ENCODE data around the gene HAPLN3. TPM values are rescaled to one million over a fixed set of nuclear protein-coding genes. Genes with fewer than 3 reads are reported as not detected.

HAPLN3 gene
- polyA plus RNA-seq, 1 donor from 2014 or later: 1.2 TPM

DNA sequence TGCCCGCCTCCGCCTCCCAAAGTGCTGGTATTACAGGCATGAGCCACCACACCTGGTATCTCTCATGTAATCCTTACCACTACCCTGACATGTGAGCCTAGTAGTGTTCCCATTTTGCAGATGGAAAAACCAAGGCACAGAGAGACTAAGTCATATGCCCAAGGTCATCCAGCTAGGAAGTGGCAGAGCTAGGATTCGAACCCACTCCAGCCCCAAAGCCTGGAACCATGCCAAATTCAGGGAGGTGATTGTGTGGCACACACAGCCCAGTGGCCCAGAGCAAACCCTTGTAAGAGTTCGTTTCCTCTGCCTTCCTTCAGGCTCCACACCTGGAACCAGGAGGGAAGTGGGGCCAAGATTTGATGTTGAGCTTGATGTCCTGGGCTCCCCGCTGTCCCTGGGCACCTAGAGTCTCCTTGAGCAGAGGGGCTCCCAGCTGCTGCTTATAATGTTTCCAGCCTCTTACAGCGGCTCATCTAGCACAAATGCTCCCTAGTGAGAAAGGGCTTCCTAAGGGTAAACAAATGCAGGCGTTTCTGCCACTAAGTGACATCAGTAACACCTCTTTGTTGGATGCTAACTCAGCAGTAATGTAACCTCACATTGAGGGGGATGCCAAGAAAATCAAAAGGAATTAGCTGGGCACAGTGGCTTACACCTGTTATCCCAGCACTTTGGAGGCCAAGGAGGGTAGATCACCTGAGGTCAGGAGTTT lies 3.6 kb downstream of the HAPLN3 start:
- no peak overlapping the region for H3K4me3 Mint-ChIP-seq
- peaks cover 13% of the 10 kb centered on the region for H3K27me3 Mint-ChIP-seq
- no peaks in the 10 kb centered on the region for H3K9me3 Mint-ChIP-seq
- H3K36me3 Mint-ChIP-seq: no peaks in the 10 kb centered on the region
- H3K27ac Mint-ChIP-seq: no peak overlapping the region
- peaks cover 3 to 8% (median 6%) of the 10 kb centered on the region in 3 donors for H3K4me1 Mint-ChIP-seq

DNA sequence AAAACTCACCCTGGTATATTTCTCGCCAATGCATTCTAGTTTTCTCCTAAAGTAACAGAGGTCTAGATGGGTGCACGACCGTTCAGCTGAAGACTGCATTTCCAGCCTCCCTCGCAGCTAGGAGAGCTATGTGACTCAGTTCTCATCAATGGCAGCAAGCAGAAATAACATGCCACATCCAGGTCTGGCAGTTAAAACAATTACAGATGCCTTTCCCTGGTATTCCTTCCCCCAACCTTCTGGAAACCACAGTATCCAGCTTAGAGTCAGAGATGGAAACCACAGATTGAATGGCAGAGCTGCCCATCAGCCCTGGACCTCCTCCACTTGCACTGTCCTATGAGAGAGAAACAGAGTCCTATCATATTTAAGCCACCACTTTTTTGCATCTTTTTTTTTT lies 4.8 kb downstream of the HAPLN3 start:
- Mint-ChIP-seq H3K27me3 (peaks cover 11% of the 10 kb centered on the region), H3K4me3 (no peak overlapping the region), H3K36me3 (no peaks in the 10 kb centered on the region), H3K9me3 (no peaks in the 10 kb centered on the region), H3K27ac (no peak overlapping the region), H3K4me1 (peaks cover under 1 to 6% (median 4%) of the 10 kb centered on the region in 3 donors)

DNA sequence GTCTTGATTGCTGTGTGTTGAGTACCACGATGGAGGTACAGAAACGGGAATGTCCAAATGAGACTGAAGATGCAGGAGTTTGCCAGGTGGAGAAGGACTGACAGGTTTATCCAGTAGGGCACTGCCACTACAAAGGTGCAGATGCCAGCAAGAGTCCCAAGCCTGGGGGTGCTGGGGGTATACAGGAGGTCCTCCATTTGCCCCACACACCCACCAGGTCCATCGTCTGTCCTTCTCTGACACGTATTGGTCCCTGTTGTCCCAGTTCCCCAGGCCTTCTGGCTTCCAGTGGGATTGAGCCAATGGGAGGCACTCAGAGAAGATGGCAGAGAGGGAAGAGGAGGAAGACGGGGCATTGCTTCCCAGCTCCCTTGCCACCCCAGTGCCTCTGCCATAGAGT lies 6.6 kb downstream of the HAPLN3 start:
- H3K9me3 Mint-ChIP-seq: no peaks in the 10 kb centered on the region
- peaks cover 5% of the 10 kb centered on the region for H3K27me3 Mint-ChIP-seq
- no peak overlapping the region for H3K4me3 Mint-ChIP-seq
- H3K36me3 Mint-ChIP-seq: no peaks in the 10 kb centered on the region
- no peaks in the 10 kb centered on the region for H3K4me1 Mint-ChIP-seq
- H3K27ac Mint-ChIP-seq: no peak overlapping the region

DNA sequence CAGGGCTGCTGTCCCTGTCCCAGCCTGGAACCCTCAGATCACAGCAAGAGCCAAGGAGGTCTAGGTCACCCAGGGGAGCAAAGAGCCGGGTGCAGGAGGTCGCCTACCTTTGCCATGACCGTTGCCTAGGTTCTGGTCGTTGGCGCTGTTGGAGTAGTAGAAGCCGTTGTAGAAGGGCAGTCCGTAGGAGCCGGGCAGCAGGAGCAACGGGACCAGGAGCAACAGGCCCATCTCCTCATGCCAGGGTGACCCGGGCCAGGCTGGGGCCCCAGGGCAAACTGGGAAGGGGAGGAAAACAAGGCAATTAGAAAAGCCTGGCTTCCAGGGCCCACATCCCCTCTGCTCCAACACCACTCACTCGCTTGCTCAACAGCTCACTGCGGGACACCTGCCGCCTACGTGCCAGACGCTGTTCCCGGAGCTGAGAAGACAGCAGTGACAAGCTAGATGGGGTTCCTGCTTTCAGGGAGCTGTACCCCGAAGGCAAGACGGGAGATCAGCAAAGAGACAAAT lies 8.2 kb downstream of the HAPLN3 start:
- Mint-ChIP-seq H3K9me3 (no peaks in the 10 kb centered on the region), H3K4me3 (no peak overlapping the region), H3K27me3 (no peaks in the 10 kb centered on the region), H3K4me1 (no peaks in the 10 kb centered on the region), H3K36me3 (no peaks in the 10 kb centered on the region), H3K27ac (no peak overlapping the region)

DNA sequence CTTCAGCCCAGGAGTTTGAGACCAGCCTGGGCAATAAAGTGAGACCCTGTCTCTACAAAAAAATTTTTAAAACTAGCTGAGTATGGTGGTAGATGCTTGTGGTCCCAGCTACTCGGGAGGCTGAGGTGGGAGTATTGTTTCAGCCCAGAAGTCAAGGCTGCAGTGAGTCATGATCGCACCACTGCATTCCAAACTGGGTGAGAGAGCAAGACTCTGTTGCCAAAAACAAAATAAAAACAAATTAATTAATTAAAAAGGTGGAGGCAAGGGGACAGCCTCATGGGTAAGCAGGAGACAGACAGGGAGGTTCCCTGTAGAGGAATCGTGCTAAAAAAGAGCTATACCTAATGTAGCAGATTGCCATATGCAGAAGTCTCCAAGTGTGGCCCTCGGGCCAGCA lies 12.6 kb downstream of the HAPLN3 start:
- no peaks in the 10 kb centered on the region for H3K27me3 Mint-ChIP-seq
- H3K36me3 Mint-ChIP-seq: no peaks in the 10 kb centered on the region

DNA sequence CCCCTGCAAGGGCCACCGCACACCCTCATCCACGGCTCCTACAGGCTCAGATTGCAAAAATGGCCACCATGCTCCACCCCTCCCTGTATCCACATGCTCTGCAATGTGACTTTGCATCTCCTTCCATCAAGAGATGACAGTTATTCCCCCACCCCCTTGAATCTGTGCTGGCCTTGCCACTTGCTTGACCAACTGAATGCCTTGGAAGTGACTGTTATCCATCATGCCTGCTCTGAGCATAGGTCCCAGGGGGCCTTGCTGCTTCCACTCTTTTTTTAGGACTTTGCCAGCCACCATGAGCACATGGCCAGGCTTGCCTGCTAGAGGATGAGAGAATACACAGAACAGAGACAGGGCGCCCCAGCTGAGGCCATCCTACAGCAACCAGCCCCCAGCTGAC lies 13.6 kb downstream of the HAPLN3 start:
- no peaks in the 10 kb centered on the region for H3K36me3 Mint-ChIP-seq
- no peak overlapping the region for H3K4me3 Mint-ChIP-seq
- no peak overlapping the region for H3K27ac Mint-ChIP-seq
- no peaks in the 10 kb centered on the region for H3K9me3 Mint-ChIP-seq
- H3K27me3 Mint-ChIP-seq: no peaks in the 10 kb centered on the region
- H3K4me1 Mint-ChIP-seq: no peaks in the 10 kb centered on the region

More for the DNA sequence above, 12.6 kb downstream of the HAPLN3 start:
- H3K4me1 Mint-ChIP-seq: no peaks in the 10 kb centered on the region
- no peak overlapping the region for H3K27ac Mint-ChIP-seq
- H3K9me3 Mint-ChIP-seq: no peaks in the 10 kb centered on the region
- no peak overlapping the region for H3K4me3 Mint-ChIP-seq

DNA sequence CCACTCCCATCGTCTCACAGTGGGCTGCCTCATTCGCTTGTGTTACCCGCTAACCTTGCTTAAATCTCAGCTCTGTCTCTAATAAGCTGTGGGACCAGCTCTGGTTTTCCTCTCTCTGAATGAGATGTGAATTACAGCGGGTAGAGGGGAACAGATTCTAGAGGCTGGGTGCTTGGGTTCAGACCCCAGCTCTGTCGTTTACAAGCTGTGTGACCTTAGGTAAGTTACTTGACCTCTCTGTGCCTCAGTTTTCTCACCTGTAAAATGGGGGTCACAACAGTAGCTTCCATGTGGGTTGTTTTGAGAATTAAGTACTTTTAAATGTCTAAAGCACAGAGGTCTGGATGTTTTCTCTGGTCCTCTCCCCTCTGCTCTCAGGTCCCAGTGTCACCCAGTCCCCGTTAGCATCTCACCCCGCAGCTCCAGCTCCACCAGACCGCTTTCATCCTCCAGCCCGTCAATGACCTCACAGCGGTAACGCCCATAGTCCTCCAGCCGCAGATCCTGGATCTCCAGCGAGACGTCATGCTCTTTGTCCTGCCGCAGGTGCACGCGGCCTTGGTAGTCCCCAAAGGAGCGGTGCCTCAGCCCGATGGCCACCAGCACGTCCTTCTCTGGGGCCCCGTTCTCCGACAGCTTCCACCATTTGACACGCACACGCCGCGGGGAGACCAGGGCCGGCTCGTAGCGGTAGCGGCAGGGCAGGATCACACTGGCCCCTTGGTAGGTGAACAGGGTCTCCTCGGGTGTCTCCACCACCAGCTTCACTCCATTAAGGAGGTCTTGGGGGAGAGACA lies 14.2 kb downstream of the HAPLN3 start:
- no peak overlapping the region for H3K4me3 Mint-ChIP-seq
- H3K4me1 Mint-ChIP-seq: no peaks in the 10 kb centered on the region
- no peak overlapping the region for H3K27ac Mint-ChIP-seq
- no peaks in the 10 kb centered on the region for H3K9me3 Mint-ChIP-seq
- no peaks in the 10 kb centered on the region for H3K27me3 Mint-ChIP-seq
- H3K36me3 Mint-ChIP-seq: peaks cover 4% of the 10 kb centered on the region

DNA sequence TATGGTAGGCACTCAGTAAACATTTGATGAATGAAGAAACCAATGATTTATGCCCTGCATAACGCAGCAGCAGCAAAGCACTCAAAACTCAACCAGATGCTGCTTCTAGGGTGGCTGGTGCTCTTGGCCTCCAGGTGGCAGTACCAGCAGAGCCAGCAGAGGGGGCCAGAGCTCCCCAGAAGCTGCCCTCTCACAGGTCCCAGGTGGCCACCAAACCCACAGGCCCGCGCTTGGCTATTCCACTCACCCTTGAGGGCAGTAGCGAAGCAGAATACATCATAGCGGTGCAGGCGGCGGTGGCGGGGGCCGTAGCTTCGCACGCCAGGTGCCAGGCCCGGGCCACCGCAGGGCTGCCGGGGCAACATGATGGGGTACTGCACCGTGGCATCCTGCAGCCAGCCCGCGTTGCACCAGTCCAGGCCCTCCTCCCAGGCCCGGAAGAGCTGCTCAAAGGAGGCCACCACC lies 16.6 kb downstream of the HAPLN3 start:
- Mint-ChIP-seq H3K4me1 (no peaks in the 10 kb centered on the region), H3K9me3 (no peaks in the 10 kb centered on the region), H3K4me3 (no peak overlapping the region), H3K27ac (no peak overlapping the region), H3K36me3 (peaks cover 4% of the 10 kb centered on the region), H3K27me3 (no peaks in the 10 kb centered on the region)

DNA sequence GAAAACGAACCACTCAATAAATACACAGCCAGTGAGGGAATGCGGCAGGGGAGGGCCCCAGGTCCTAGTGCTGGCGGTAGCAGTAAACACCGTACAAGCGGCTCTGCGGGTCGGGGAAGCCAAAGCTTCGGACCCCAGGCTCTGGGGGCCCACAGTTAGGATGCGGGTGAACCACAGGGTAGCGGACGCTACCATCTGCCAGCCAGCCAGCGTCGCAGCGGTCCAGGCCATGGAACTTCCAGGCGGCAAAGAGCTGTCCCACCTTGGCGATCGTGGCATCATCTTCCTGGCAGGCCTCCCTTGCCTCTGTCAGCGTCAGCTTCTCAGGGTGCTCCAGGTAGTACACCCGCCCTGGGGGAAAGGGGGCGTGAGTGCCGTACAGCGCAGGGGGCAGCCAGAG lies 17.4 kb downstream of the HAPLN3 start:
- H3K4me1 Mint-ChIP-seq: no peaks in the 10 kb centered on the region
- H3K9me3 Mint-ChIP-seq: no peaks in the 10 kb centered on the region
- no peak overlapping the region for H3K4me3 Mint-ChIP-seq
- no peaks in the 10 kb centered on the region for H3K27me3 Mint-ChIP-seq
- peaks cover 4% of the 10 kb centered on the region for H3K36me3 Mint-ChIP-seq
- H3K27ac Mint-ChIP-seq: no peak overlapping the region

DNA sequence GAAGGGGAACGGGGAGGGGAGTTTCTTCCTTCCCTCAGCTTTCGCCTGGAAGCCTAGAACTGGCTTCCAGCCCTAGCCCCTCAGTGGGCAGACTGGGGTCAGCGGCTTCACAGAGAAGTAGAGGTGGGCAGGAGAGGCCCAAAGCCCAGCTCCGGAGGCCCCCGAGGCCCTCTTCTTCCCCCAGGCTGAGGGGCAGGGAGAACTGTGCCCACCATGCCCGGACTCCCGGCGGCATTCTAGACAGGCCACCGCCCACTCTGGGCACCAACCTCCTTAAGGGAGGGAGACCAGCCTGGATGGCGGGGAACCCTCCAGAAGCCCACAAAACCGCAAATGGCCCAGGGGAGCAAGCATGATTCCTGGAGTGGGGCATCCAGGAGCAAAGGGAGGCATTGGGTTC lies 17.9 kb downstream of the HAPLN3 start:
- Mint-ChIP-seq H3K27me3 (no peaks in the 10 kb centered on the region), H3K27ac (peak overlapping the region in 1 of 3 donors; percentile 74), H3K4me1 (no peaks in the 10 kb centered on the region), H3K9me3 (no peaks in the 10 kb centered on the region), H3K36me3 (peaks cover 4% of the 10 kb centered on the region), H3K4me3 (no peak overlapping the region)

DNA sequence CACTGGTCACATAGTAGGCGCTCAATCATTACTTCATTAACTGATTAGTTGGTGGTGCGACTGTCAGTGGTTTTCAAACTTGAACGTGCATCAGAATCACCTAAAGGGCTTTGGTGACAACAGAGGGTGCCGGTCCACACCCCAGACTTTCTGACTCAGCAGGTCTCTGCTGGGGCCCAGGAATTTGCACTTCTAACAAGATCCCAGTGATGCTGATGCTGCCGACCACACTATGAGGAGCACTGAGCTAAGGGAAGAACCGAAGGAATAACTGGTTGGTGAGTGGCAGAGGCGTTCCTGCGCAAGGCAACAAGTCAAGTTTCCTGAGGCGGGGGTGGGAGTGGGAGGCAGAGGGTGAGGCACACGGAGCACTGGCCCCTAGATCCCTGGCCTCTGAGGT lies 18.8 kb downstream of the HAPLN3 start:
- peaks cover 2% of the 10 kb centered on the region for H3K27me3 Mint-ChIP-seq
- no peak overlapping the region for H3K4me3 Mint-ChIP-seq
- peaks cover 4% of the 10 kb centered on the region for H3K36me3 Mint-ChIP-seq
- H3K9me3 Mint-ChIP-seq: no peaks in the 10 kb centered on the region
- no peaks in the 10 kb centered on the region for H3K4me1 Mint-ChIP-seq
- no peak overlapping the region for H3K27ac Mint-ChIP-seq

DNA sequence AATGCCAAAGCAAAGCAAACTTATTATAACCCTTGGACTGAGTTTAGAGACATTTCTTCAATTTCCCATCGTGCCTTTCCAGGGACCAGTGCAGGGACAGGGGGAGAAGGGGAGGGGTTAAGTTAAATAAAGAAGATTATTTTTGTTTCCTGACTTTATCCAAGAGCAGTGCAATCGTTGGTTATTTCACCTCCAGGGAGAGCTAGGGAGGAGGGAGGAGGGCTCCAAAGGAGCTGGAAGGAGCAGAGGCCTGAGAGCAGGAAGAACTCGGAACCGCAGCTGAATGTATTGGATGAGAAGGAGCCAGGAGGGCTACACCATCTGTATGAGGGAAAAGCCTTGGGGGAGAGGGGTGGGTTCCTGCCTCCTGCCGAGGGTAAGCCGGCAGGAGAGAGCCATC lies 20.7 kb downstream of the HAPLN3 start:
- peaks cover 4% of the 10 kb centered on the region for H3K27me3 Mint-ChIP-seq
- H3K27ac Mint-ChIP-seq: peak overlapping the region in 1 of 3 donors; percentile 53
- H3K4me3 Mint-ChIP-seq: no peak overlapping the region

DNA sequence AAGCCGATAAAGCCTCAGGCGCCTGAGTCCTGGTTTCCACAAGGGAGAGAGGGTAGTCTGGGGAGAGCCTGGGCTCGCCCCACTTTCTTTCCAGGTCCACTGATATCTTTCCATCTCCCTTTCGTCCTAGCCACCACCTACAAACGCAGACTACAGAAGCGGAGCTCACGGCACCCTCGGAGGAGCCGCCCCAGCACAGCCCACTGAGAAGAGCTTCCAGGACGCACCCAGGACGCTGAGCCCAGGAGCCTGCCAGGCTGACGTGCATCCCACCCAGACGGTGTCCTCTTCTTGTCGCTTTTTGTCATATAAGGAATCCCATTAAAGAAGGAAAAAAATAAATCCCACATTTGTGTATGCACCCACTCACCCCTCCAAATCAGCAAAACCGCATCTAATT lies 21.1 kb downstream of the HAPLN3 start:
- Mint-ChIP-seq H3K4me3 (no peak overlapping the region), H3K9me3 (no peaks in the 10 kb centered on the region), H3K4me1 (no peaks in the 10 kb centered on the region), H3K27ac (peak overlapping the region in 1 of 3 donors; percentile 53), H3K36me3 (peaks cover 6% of the 10 kb centered on the region), H3K27me3 (peaks cover 4% of the 10 kb centered on the region)

More for the DNA sequence above, 20.7 kb downstream of the HAPLN3 start:
- Mint-ChIP-seq H3K4me1 (no peaks in the 10 kb centered on the region), H3K36me3 (peaks cover 6% of the 10 kb centered on the region), H3K9me3 (no peaks in the 10 kb centered on the region)

DNA sequence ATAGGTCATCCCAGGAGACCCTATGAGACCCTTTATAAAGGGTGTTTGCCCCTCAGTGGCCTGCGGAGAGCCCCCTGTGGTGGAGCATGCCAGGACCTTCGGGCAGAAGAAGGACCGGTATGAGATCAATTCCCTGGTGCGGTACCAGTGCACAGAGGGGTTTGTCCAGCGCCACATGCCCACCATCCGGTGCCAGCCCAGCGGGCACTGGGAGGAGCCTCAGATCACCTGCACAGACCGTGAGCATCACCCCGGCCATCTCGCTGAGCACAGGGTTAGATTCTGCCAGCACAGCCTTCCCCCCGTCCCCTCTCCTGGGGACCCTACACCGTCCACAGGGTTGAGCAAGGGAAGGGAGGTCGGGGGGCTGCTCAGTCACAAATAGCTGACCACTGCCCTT lies 21.6 kb downstream of the HAPLN3 start:
- Mint-ChIP-seq H3K27me3 (peaks cover 4% of the 10 kb centered on the region), H3K36me3 (peaks cover 6% of the 10 kb centered on the region), H3K4me1 (no peaks in the 10 kb centered on the region), H3K4me3 (no peak overlapping the region), H3K27ac (no peak overlapping the region), H3K9me3 (no peaks in the 10 kb centered on the region)

DNA sequence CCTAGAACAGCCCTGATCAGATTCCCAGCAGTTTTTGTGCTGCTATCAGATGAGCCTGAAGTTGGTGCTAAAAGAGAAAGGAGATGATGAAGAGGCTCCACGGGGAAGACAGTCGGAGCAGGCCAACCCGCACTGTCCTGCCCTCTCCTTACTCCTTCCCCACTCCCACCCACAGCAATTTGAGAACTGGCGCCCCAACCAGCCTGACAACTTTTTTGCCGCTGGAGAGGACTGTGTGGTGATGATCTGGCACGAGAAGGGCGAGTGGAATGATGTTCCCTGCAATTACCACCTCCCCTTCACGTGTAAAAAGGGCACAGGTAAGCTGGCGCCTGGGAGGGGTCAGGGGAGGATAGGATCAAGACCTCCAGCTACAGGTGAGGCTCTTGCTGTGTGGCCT lies 22.6 kb downstream of the HAPLN3 start:
- peaks cover 4% of the 10 kb centered on the region for H3K27me3 Mint-ChIP-seq
- no peak overlapping the region for H3K27ac Mint-ChIP-seq
- no peaks in the 10 kb centered on the region for H3K4me1 Mint-ChIP-seq

More for the DNA sequence above, 22.6 kb downstream of the HAPLN3 start:
- H3K4me3 Mint-ChIP-seq: no peak overlapping the region
- no peaks in the 10 kb centered on the region for H3K9me3 Mint-ChIP-seq
- peaks cover 6% of the 10 kb centered on the region for H3K36me3 Mint-ChIP-seq
